ENCODE results near the gene KIAA0232. TPM values are rescaled to one million over a fixed set of nuclear protein-coding genes. Genes with fewer than 3 reads are reported as not detected.
"Not testable (repeated sequence)": the region's sequence is repeated elsewhere in the genome, so short reads cannot be mapped to it uniquely, and the experiment has no call there.

KIAA0232 gene
- total RNA-seq, 1 donor from 2014 or later, result 27.2 TPM

DNA sequence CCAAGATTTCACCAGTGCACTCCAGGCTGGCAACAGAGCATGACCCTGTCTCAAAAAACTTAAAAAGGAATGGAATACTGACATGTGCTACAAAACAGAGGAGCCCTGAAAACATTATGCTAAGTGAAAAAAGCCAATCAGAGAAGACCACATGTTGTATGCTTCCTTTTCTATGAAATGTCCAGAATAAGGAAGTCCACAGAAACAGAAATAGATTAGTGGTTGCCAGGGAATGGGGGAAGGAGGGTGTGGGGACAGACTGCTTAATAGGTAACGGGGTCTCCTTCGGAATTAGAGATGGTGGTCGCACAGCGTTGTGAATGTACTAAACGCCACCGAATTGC lies 30.1 kb upstream of the KIAA0232 start:
- H3K9me3 Mint-ChIP-seq (ENCODE audit: unreplicated experiment), result no peaks in the 10 kb centered on the region
- H3K27ac Mint-ChIP-seq (ENCODE audit: unreplicated experiment), result no peak overlapping the region
- H3K36me3 Mint-ChIP-seq (ENCODE audit: low read depth, unreplicated experiment), result no peaks in the 10 kb centered on the region
- H3K4me3 Mint-ChIP-seq (ENCODE audit: unreplicated experiment), result no peak overlapping the region
- TF ChIP-seq, protein P1, sequence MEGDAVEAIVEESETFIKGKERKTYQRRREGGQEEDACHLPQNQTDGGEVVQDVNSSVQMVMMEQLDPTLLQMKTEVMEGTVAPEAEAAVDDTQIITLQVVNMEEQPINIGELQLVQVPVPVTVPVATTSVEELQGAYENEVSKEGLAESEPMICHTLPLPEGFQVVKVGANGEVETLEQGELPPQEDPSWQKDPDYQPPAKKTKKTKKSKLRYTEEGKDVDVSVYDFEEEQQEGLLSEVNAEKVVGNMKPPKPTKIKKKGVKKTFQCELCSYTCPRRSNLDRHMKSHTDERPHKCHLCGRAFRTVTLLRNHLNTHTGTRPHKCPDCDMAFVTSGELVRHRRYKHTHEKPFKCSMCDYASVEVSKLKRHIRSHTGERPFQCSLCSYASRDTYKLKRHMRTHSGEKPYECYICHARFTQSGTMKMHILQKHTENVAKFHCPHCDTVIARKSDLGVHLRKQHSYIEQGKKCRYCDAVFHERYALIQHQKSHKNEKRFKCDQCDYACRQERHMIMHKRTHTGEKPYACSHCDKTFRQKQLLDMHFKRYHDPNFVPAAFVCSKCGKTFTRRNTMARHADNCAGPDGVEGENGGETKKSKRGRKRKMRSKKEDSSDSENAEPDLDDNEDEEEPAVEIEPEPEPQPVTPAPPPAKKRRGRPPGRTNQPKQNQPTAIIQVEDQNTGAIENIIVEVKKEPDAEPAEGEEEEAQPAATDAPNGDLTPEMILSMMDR (IDR thresholded peaks at IDR 0.05; ENCODE audit: unreplicated experiment), result no peak
- H3K27me3 Mint-ChIP-seq (ENCODE audit: unreplicated experiment), result peaks cover 6% of the 10 kb centered on the region
- no peak for DNase-seq (ENCODE audit: low spot score)
- H3K4me1 Mint-ChIP-seq (ENCODE audit: unreplicated experiment), result peaks cover 4% of the 10 kb centered on the region

DNA sequence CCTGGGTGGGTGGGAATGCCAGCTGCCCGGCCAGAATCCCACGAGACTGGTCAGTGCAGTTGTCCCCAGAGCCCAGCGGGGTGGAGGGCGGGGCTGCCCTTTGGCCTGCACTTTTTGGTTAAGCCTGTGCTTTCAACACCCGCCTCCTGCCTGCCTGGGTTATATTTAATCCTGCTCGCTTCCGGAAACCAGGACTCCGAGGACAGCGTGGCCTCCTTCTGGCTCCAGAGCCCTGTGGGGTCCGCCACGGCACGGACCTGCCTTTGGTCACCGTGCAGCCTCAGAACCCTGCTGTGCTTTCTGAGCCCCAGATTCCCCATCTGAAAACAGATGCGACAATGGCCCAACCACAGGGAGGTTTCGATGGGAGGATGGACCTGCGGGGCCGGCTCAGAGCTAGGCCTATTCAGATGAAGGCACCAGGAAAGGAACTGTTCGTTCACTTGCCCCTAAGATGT lies 29.4 kb upstream of the KIAA0232 start:
- DNase-seq (ENCODE audit: low spot score), result no peak
- H3K36me3 Mint-ChIP-seq (ENCODE audit: low read depth, unreplicated experiment), result no peaks in the 10 kb centered on the region
- H3K4me1 Mint-ChIP-seq (ENCODE audit: unreplicated experiment), result peaks cover 4% of the 10 kb centered on the region

DNA sequence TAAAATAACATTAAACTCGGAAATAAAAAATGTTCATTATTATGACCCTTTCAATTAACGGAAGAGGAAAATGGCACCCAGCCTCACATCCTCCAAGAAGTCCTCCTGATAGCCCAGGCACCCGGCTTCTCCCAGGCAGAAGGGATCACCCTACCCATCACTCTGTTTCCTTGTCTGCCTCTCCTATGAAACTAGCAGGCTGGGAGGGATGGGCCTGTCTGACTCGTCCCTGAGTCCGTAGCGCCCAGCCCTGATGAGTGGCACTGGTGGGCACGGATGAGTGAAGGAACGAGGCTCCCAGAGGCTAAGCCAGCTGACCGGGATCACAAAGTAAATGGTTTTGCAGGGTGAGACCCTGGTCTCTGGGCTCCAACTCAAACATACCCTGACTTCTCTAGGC lies 28.6 kb upstream of the KIAA0232 start:
- Mint-ChIP-seq H3K9me3 (ENCODE audit: unreplicated experiment) (no peaks in the 10 kb centered on the region), H3K4me3 (ENCODE audit: unreplicated experiment) (no peak overlapping the region), H3K27me3 (ENCODE audit: unreplicated experiment) (peaks cover 2% of the 10 kb centered on the region), H3K4me1 (ENCODE audit: unreplicated experiment) (peaks cover 4% of the 10 kb centered on the region), H3K27ac (ENCODE audit: unreplicated experiment) (no peak overlapping the region), H3K36me3 (ENCODE audit: low read depth, unreplicated experiment) (no peaks in the 10 kb centered on the region)
- DNase-seq (ENCODE audit: low spot score), result no peak
- TF ChIP-seq, protein P1 (IDR thresholded peaks at IDR 0.05; ENCODE audit: unreplicated experiment), result no peak

More for the DNA sequence above, 29.4 kb upstream of the KIAA0232 start:
- Mint-ChIP-seq H3K27ac (ENCODE audit: unreplicated experiment) (no peak overlapping the region), H3K27me3 (ENCODE audit: unreplicated experiment) (peaks cover 4% of the 10 kb centered on the region), H3K4me3 (ENCODE audit: unreplicated experiment) (no peak overlapping the region), H3K9me3 (ENCODE audit: unreplicated experiment) (no peaks in the 10 kb centered on the region)
- TF ChIP-seq, protein P1 (IDR thresholded peaks at IDR 0.05; ENCODE audit: unreplicated experiment), result no peak

DNA sequence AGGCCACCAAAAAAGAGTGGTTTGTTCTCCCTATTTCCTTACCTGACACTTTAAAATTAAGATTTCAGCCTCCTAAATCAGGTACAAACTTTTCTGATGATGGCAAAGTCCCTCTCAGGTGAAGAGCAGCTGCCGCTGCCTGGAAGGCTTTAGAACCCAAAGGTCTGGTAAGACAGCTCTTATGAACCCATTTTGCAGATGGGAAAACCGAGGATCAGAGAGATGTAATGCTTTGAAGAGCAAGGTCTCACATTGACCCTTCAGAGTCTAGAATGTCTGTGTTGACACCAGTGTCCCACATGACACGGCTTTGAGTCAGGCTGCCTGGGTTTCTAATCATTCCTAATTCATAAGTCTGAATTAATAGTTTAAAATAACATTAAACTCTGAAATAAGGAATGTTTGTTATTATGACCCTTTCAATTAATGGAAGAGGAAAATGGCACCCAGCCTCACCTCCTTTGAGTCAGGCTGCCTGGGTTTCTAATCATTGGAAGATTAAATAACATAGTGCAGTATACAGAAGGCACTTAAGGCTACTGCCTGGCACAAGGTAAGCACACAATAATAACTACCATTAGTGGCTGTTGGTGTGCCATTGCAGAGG lies 27.9 kb upstream of the KIAA0232 start:
- DNase-seq (ENCODE audit: low spot score), result no peak
- H3K27me3 Mint-ChIP-seq (ENCODE audit: unreplicated experiment), result no peaks in the 10 kb centered on the region
- H3K27ac Mint-ChIP-seq (ENCODE audit: unreplicated experiment), result no peak overlapping the region
- H3K9me3 Mint-ChIP-seq (ENCODE audit: unreplicated experiment), result no peaks in the 10 kb centered on the region
- TF ChIP-seq, protein P1 (IDR thresholded peaks at IDR 0.05; ENCODE audit: unreplicated experiment), result no peak
- no peak overlapping the region for H3K4me3 Mint-ChIP-seq (ENCODE audit: unreplicated experiment)
- H3K36me3 Mint-ChIP-seq (ENCODE audit: low read depth, unreplicated experiment), result no peaks in the 10 kb centered on the region
- peaks cover 4% of the 10 kb centered on the region for H3K4me1 Mint-ChIP-seq (ENCODE audit: unreplicated experiment)

DNA sequence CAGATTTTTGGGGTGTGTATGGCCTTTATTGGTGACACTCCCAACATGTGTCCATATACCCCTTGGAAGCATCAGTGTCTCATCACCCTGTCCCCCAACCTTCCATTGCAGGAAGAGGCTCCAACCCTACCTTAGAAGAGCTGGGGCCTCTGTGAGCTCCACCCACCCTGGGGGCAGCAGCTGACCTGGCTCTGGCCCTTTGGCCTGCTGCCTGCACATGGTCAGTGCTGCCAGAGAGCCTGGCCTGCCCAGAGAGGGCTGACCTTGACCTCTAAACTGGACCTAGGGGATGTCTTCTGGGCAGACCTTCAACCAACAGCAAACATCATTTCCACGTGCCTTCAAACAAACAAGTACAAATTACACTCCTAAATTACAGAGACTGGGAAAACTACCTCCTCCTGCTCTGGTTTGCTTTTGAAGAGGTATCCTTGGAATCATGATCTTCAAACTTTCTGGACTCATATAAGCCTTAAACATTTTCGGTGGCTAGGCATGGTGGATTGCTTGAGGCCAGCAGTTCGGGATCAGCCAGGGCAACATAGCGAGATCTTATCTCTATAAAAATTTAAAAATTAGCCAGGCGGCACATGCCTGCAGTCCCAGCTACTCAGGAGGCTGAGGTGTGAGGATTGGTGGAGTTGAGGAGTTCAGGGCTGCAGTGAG lies 27.3 kb upstream of the KIAA0232 start:
- Mint-ChIP-seq H3K4me1 (ENCODE audit: unreplicated experiment) (peaks cover 4% of the 10 kb centered on the region), H3K9me3 (ENCODE audit: unreplicated experiment) (no peaks in the 10 kb centered on the region), H3K36me3 (ENCODE audit: low read depth, unreplicated experiment) (no peaks in the 10 kb centered on the region), H3K27ac (ENCODE audit: unreplicated experiment) (no peak overlapping the region), H3K4me3 (ENCODE audit: unreplicated experiment) (no peak overlapping the region), H3K27me3 (ENCODE audit: unreplicated experiment) (no peaks in the 10 kb centered on the region)
- TF ChIP-seq, protein P1 (IDR thresholded peaks at IDR 0.05; ENCODE audit: unreplicated experiment), result no peak
- no peak for DNase-seq (ENCODE audit: low spot score)

DNA sequence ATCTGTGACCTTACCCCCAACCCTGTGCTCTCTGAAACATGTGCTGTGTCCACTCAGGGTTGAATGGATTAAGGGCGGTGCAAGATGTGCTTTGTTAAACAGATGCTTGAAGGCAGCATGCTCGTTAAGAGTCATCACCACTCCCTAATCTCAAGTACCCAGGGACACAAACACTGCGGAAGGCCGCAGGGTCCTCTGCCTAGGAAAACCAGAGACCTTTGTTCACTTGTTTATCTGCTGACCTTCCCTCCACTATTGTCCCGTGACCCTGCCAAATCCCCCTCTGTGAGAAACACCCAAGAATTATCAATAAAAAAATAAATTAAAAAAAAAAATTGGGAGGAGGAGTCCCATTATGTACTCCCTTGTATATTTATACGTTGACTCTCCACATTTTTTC lies 26.2 kb upstream of the KIAA0232 start:
- not testable (repeated sequence) for H3K36me3 Mint-ChIP-seq (ENCODE audit: low read depth, unreplicated experiment); H3K4me1 Mint-ChIP-seq (ENCODE audit: unreplicated experiment); DNase-seq (ENCODE audit: low spot score); H3K27ac Mint-ChIP-seq (ENCODE audit: unreplicated experiment); H3K27me3 Mint-ChIP-seq (ENCODE audit: unreplicated experiment); H3K9me3 Mint-ChIP-seq (ENCODE audit: unreplicated experiment); H3K4me3 Mint-ChIP-seq (ENCODE audit: unreplicated experiment)

Measured in endothelial cell (in vitro differentiated cells).